Natural killer cell (primary cell): ENCODE data around the gene POU6F2. TPM values are rescaled to one million over a fixed set of nuclear protein-coding genes. Genes with fewer than 3 reads are reported as not detected.

Experiments used
- ATAC-seq, 3 donors: fragments of 150-1000 bp in 2 of 3; fragments of 200-7000 bp in 1 of 3; cut with Tn5 transposase; 1 replicate in 1 of 3; 2 replicates in 2 of 3; pipeline ENCODE4 v1.10.0; 2021; ENCODE audit warnings: mild to moderate bottlenecking in 2 of 3, moderate library complexity in 2 of 3
- DNase-seq, 2 donors: peaks; one replicate each; pipeline versions ENCODE4 v3.0.0 to v3.0.0-alpha.2; 2013 to 2021; ENCODE audit warnings: mixed read lengths in 1 of 2
- H3K27ac ChIP-seq: one replicate; pipeline ENCODE4 v1.5.1; 2013; ENCODE audit warnings: mild to moderate bottlenecking, low read length
- H3K27me3 ChIP-seq: one replicate; pipeline ENCODE4 v1.6.1; 2013; ENCODE audit warnings: low read length; ENCODE audit not compliant: control insufficient read depth, insufficient read depth
- H3K36me3 ChIP-seq: one replicate; pipeline ENCODE4 v1.6.1; 2013; ENCODE audit warnings: low read length; ENCODE audit not compliant: control insufficient read depth, insufficient read depth
- H3K4me1 ChIP-seq: one replicate; pipeline ENCODE4 v1.6.1; 2013; ENCODE audit warnings: low read length; ENCODE audit not compliant: control insufficient read depth, insufficient read depth
- H3K4me3 ChIP-seq: one replicate; pipeline ENCODE4 v1.5.1; 2013; ENCODE audit warnings: low read length
- H3K9me3 ChIP-seq: one replicate; pipeline ENCODE4 v1.6.1; 2013; ENCODE audit warnings: low read length; ENCODE audit not compliant: control insufficient read depth, insufficient read depth
- H3K27ac Mint-ChIP-seq, 2 donors: one replicate each; pipeline ENCODE4 v1.8.0; 2022; ENCODE audit warnings: mild to moderate bottlenecking in 2 of 2, mixed read lengths in 2 of 2, moderate library complexity in 1 of 2
- H3K27me3 Mint-ChIP-seq, 2 donors: one replicate each; pipeline ENCODE4 v1.8.0; 2022; ENCODE audit warnings: low read depth in 2 of 2, mixed read lengths in 2 of 2
- H3K36me3 Mint-ChIP-seq: one replicate; pipeline ENCODE4 v1.8.0; 2022; ENCODE audit warnings: mixed read lengths
- H3K4me1 Mint-ChIP-seq, 2 donors: one replicate each; pipeline ENCODE4 v1.8.0; 2022; ENCODE audit warnings: mixed read lengths in 2 of 2
- H3K4me3 Mint-ChIP-seq: one replicate; pipeline ENCODE4 v1.8.0; 2022; ENCODE audit warnings: mild to moderate bottlenecking, moderate library complexity, mixed read lengths
- H3K9me3 Mint-ChIP-seq, 2 donors: one replicate each; pipeline ENCODE4 v1.8.0; 2022; ENCODE audit warnings: mixed read lengths in 2 of 2
- CTCF ChIP-seq: fragments of 200-600 bp; IDR thresholded peaks from one replicate; pipeline ENCODE4 v1.8.0; 2022; ENCODE audit warnings: antibody characterized with exemption
- WGBS: methylation state at CpG from one replicate; pipeline ENCODE4 v1.1.7; 2013; ENCODE audit warnings: missing lambda C conversion rate; ENCODE audit not compliant: insufficient coverage; 5-methylcytosine and 5-hydroxymethylcytosine counted together
- intact Hi-C: fragments of 100-400 bp; cut with micrococcal nuclease; formaldehyde crosslinking; loops from one replicate; pipeline ENCODE4 v1.14.2; 2022
- total RNA-seq, 4 donors: library from RNA; stranded (reverse); fragments of 120-200 nt in 1 of 4; gene quantifications; one replicate each; pipeline versions ENCODE4 v1.2.3 to v1.2.4, GENCODE V29; 2013 to 2022

POU6F2 gene
- total RNA-seq, 3 donors from 2014 or later (not counting 1 experiment from before 2014, with no cell fraction given) = 0.28 to 0.29 TPM; not detected in 1

- DNase-seq = no peak
- H3K27ac ChIP-seq = no peak overlapping the region
- no peaks in the 10 kb centered on the region for H3K27me3 ChIP-seq
- Mint-ChIP-seq H3K27ac (no peak overlapping the region), H3K9me3 (peaks cover 0 to 4% of the 10 kb centered on the region in 2 donors), H3K4me3 (no peak overlapping the region), H3K36me3 (no peaks in the 10 kb centered on the region), H3K4me1 (no peaks in the 10 kb centered on the region), H3K27me3 (peaks cover 2 to 23% of the 10 kb centered on the region in 2 donors)
- H3K4me3 ChIP-seq = no peak overlapping the region
- intact Hi-C loops = no loop called here
- no peaks in the 10 kb centered on the region for H3K9me3 ChIP-seq
- TF ChIP-seq CTCF = no peak
- ATAC-seq = no peak
- WGBS = no CpG with 5 or more reads among the region's 2 CpGs
- H3K4me1 ChIP-seq = no peaks in the 10 kb centered on the region
- H3K36me3 ChIP-seq = no peaks in the 10 kb centered on the region
Observed at GRCh38 chr7:39100270-39100669, 122.6 kb downstream of the POU6F2 start.

GRCh38 chr7:39102234-39102633 is 124.5 kb downstream of the POU6F2 start:
- H3K4me1 ChIP-seq = no peaks in the 10 kb centered on the region
- Mint-ChIP-seq H3K4me3 (no peak overlapping the region), H3K27me3 (peaks cover 2 to 16% of the 10 kb centered on the region in 2 donors), H3K36me3 (no peaks in the 10 kb centered on the region), H3K9me3 (peaks cover 0 to 4% of the 10 kb centered on the region in 2 donors), H3K4me1 (no peaks in the 10 kb centered on the region), H3K27ac (no peak overlapping the region)
- H3K27me3 ChIP-seq = no peaks in the 10 kb centered on the region
- DNase-seq = no peak
- no peak for ATAC-seq
- H3K9me3 ChIP-seq = no peaks in the 10 kb centered on the region
- H3K4me3 ChIP-seq = no peak overlapping the region
- no peak overlapping the region for H3K27ac ChIP-seq
- 50% methylated on average over 1 of the region's 2 CpGs for WGBS
- intact Hi-C loops = no loop called here
- TF ChIP-seq CTCF = no peak
- H3K36me3 ChIP-seq = no peaks in the 10 kb centered on the region

- no peaks in the 10 kb centered on the region for H3K36me3 ChIP-seq
- peaks cover 0 to 3% of the 10 kb centered on the region in 2 donors for H3K9me3 Mint-ChIP-seq
- H3K9me3 ChIP-seq = no peaks in the 10 kb centered on the region
- peaks cover 5 to 15% of the 10 kb centered on the region in 2 donors for H3K27me3 Mint-ChIP-seq
- TF ChIP-seq CTCF = no peak
- no peak overlapping the region for H3K27ac Mint-ChIP-seq
- no peaks in the 10 kb centered on the region for H3K36me3 Mint-ChIP-seq
- no peak overlapping the region for H3K27ac ChIP-seq
- no peaks in the 10 kb centered on the region for H3K27me3 ChIP-seq
- H3K4me3 Mint-ChIP-seq = no peak overlapping the region
- ATAC-seq = no peak
- H3K4me1 ChIP-seq = no peaks in the 10 kb centered on the region
- no peaks in the 10 kb centered on the region for H3K4me1 Mint-ChIP-seq
- intact Hi-C loops = no loop called here
- DNase-seq = no peak
- WGBS = 100% methylated on average over 1 of the region's 1 CpG
- no peak overlapping the region for H3K4me3 ChIP-seq
Observed at GRCh38 chr7:39105720-39106119, 128.0 kb downstream of the POU6F2 start.

GRCh38 chr7:39125846-39126245 is 148.1 kb downstream of the POU6F2 start:
- DNase-seq = no peak
- no peak for TF ChIP-seq CTCF
- Mint-ChIP-seq H3K4me1 (peaks cover 0 to 5% of the 10 kb centered on the region in 2 donors), H3K27me3 (peaks cover 9 to 13% of the 10 kb centered on the region in 2 donors), H3K4me3 (no peak overlapping the region), H3K36me3 (no peaks in the 10 kb centered on the region), H3K27ac (no peak overlapping the region), H3K9me3 (no peaks in the 10 kb centered on the region)
- WGBS = 79% methylated on average over 3 of the region's 3 CpGs
- intact Hi-C loops = no loop called here
- Histone ChIP-seq H3K36me3 (no peaks in the 10 kb centered on the region), H3K27ac (no peak overlapping the region), H3K9me3 (no peaks in the 10 kb centered on the region), H3K4me3 (no peak overlapping the region), H3K4me1 (no peaks in the 10 kb centered on the region), H3K27me3 (no peaks in the 10 kb centered on the region)
- ATAC-seq = no peak
